ENCODE results near the gene TMEM151B. TPM values are rescaled to one million over a fixed set of nuclear protein-coding genes. Genes with fewer than 3 reads are reported as not detected.

Gene TMEM151B
- total and polyA plus RNA-seq, 2 of the 13 experiments (the other 11 are each of a cell fraction or from before 2014, with no cell fraction given) = not detected

DNA sequence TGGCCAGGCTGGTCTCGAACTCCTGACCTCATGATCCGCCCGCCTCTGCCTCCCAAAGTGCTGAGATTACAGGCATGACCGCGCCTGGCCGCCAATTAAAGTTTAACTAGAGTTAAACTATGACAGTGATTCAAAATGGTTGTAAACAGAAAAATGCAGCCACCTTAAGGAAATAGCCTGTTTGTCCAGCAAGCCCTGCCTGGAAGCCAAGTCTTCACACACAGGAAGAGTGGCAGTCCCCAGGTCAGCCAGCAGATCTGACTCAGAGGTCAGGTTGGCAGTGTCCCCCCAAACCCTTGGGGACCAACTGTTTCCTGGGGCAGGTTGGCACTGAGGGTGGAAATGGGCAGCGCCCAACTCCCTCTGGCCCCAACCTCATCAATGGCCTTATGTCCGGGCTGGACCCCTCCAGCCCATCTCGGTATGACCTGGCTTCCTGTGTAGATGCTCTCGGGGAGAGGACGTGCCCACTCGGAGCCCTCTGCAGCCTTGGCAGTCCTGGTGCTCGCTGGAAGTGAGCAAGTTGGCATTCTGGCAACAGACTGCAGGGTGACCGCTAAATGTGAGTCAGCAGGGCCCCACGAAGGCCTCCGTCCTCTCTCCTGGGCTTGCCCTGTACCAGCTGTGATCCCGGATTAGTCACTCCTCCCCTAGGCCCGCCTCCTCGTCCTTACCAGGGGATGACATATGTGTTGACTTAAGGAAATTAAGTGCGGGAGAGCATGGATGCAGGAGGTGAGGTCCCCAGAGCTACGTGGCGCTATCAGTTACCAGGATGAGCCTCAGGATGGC is 33.0 kb upstream of the TMEM151B start (continued):
- TF ChIP-seq ZNF180 (CRISPR knock-in tag; IDR thresholded peaks at IDR 0.05; ENCODE audit: borderline replicate concordance, low read depth) (no peak), KDM1A (CRISPR knock-in tag; IDR thresholded peaks at IDR 0.05) (no peak), HMG20B (CRISPR knock-in tag; conservative IDR thresholded peaks at IDR 0.05) (no peak), TGIF2 (CRISPR knock-in tag; IDR thresholded peaks at IDR 0.05) (no peak), SOX6 (IDR thresholded peaks at IDR 0.05) (no peak), SOX6 (CRISPR knock-in tag; IDR thresholded peaks at IDR 0.05) (peak; percentile 7; the same call in 1 of the 2 replicates), STAG1 (CRISPR knock-in tag; IDR thresholded peaks at IDR 0.05) (0 out of 2 replicates have a peak, but pooled peaks have one; percentile 2), ZFP90 (CRISPR knock-in tag; IDR thresholded peaks at IDR 0.05; ENCODE audit: borderline replicate concordance) (0 out of 2 replicates have a peak, but pooled peaks have one; percentile 13), ZFY (CRISPR knock-in tag; IDR thresholded peaks at IDR 0.05) (peak; percentile 78), ZNF629 (CRISPR knock-in tag; conservative IDR thresholded peaks at IDR 0.05) (no peak; the same call in 1 of the 2 replicates), SIX4 (CRISPR knock-in tag; IDR thresholded peaks at IDR 0.05) (no peak), ZNF557 (CRISPR knock-in tag; IDR thresholded peaks at IDR 0.05) (no peak), GATAD1 (CRISPR knock-in tag; IDR thresholded peaks at IDR 0.05) (peak; percentile 23; the same call in 1 of the 2 replicates), RBFOX2 (IDR thresholded peaks at IDR 0.05; ENCODE audit: low read depth, low read length) (no peak), MIXL1 (CRISPR knock-in tag; IDR thresholded peaks at IDR 0.05) (peak; percentile 64; the same call in 1 of the 2 replicates), POLR2AphosphoS2 (IDR thresholded peaks at IDR 0.05; ENCODE audit: low read depth, low read length) (peak; percentile 48; the same call in 1 of the 2 replicates), NFIB (CRISPR knock-in tag; IDR thresholded peaks at IDR 0.05; ENCODE audit: borderline replicate concordance) (no peak), ATRX (CRISPR knock-in tag; IDR thresholded peaks at IDR 0.05; ENCODE audit: borderline replicate concordance) (no peak)
- TF ChIP-seq, protein P1, sequence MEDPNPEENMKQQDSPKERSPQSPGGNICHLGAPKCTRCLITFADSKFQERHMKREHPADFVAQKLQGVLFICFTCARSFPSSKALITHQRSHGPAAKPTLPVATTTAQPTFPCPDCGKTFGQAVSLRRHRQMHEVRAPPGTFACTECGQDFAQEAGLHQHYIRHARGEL (CRISPR knock-in tag; IDR thresholded peaks at IDR 0.05) = 0 out of 2 replicates have a peak, but pooled peaks have one; percentile 61
- TF ChIP-seq, protein P2, sequence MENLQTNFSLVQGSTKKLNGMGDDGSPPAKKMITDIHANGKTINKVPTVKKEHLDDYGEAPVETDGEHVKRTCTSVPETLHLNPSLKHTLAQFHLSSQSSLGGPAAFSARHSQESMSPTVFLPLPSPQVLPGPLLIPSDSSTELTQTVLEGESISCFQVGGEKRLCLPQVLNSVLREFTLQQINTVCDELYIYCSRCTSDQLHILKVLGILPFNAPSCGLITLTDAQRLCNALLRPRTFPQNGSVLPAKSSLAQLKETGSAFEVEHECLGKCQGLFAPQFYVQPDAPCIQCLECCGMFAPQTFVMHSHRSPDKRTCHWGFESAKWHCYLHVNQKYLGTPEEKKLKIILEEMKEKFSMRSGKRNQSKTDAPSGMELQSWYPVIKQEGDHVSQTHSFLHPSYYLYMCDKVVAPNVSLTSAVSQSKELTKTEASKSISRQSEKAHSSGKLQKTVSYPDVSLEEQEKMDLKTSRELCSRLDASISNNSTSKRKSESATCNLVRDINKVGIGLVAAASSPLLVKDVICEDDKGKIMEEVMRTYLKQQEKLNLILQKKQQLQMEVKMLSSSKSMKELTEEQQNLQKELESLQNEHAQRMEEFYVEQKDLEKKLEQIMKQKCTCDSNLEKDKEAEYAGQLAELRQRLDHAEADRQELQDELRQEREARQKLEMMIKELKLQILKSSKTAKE (CRISPR knock-in tag; IDR thresholded peaks at IDR 0.05; ENCODE audit: borderline replicate concordance) = peak; percentile 3; the same call in 1 of the 2 replicates
- TF ChIP-seq, protein P3, sequence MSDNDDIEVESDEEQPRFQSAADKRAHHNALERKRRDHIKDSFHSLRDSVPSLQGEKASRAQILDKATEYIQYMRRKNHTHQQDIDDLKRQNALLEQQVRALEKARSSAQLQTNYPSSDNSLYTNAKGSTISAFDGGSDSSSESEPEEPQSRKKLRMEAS (IDR thresholded peaks at IDR 0.05) = peak; percentile 77
- TF ChIP-seq, protein P4, sequence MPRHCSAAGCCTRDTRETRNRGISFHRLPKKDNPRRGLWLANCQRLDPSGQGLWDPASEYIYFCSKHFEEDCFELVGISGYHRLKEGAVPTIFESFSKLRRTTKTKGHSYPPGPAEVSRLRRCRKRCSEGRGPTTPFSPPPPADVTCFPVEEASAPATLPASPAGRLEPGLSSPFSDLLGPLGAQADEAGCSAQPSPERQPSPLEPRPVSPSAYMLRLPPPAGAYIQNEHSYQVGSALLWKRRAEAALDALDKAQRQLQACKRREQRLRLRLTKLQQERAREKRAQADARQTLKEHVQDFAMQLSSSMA (CRISPR knock-in tag; IDR thresholded peaks at IDR 0.05) = no peak
- TF ChIP-seq, protein P5, sequence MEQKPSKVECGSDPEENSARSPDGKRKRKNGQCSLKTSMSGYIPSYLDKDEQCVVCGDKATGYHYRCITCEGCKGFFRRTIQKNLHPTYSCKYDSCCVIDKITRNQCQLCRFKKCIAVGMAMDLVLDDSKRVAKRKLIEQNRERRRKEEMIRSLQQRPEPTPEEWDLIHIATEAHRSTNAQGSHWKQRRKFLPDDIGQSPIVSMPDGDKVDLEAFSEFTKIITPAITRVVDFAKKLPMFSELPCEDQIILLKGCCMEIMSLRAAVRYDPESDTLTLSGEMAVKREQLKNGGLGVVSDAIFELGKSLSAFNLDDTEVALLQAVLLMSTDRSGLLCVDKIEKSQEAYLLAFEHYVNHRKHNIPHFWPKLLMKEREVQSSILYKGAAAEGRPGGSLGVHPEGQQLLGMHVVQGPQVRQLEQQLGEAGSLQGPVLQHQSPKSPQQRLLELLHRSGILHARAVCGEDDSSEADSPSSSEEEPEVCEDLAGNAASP (CRISPR knock-in tag; IDR thresholded peaks at IDR 0.05; ENCODE audit: borderline replicate concordance) = no peak
- TF ChIP-seq, protein P6, sequence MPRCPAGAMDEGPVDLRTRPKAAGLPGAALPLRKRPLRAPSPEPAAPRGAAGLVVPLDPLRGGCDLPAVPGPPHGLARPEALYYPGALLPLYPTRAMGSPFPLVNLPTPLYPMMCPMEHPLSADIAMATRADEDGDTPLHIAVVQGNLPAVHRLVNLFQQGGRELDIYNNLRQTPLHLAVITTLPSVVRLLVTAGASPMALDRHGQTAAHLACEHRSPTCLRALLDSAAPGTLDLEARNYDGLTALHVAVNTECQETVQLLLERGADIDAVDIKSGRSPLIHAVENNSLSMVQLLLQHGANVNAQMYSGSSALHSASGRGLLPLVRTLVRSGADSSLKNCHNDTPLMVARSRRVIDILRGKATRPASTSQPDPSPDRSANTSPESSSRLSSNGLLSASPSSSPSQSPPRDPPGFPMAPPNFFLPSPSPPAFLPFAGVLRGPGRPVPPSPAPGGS (CRISPR knock-in tag; IDR thresholded peaks at IDR 0.05) = peak; percentile 23; the same call in 1 of the 2 replicates

All from HepG2 (cell line).